OCI-LY3 (cell line): ENCODE data around the gene TLE3.

Experiments
- H2AFZ ChIP-seq: fragments of 200-600, 300-600 bp; shearing (Covaris generic); 2 replicates; pipeline ENCODE4 v1.6.0; 2014; ENCODE audit warnings: antibody characterized with exemption, low read depth, low read length
- H3K27ac ChIP-seq: fragments of 200-600, 300-600 bp; sonication (generic); 2 replicates; pipeline ENCODE4 v1.5.1; 2014; ENCODE audit warnings: mild to moderate bottlenecking, low read length, moderate library complexity, mixed read lengths
- H3K27me3 ChIP-seq: fragments of 200-600, 300-600 bp; sonication (generic); 2 replicates; pipeline ENCODE4 v1.6.1; 2014; ENCODE audit warnings: low read depth, low read length, mixed read lengths
- H3K36me3 ChIP-seq: fragments of 200-600, 300-600 bp; sonication (generic); replicated peaks from 2 replicates; pipeline ENCODE3; 2014; ENCODE audit warnings: low read depth, low read length, mixed read lengths
- H3K4me1 ChIP-seq: fragments of 300-600, 200-600 bp; sonication (generic); 2 replicates; pipeline ENCODE4 v1.6.1; 2014; ENCODE audit warnings: low read length, mixed read lengths
- H3K4me2 ChIP-seq: fragments of 200-600, 300-600 bp; sonication (generic); 2 replicates; pipeline ENCODE4 v1.6.1; 2014; ENCODE audit warnings: low read length, mixed read lengths
- H3K4me3 ChIP-seq: fragments of 300-600, 200-600 bp; sonication (generic); 2 replicates; pipeline ENCODE4 v1.5.1; 2014; ENCODE audit warnings: antibody characterized with exemption, mild to moderate bottlenecking, low read length, moderate library complexity
- H3K79me2 ChIP-seq: fragments of 300-600, 200-600 bp; shearing (Covaris generic); 2 replicates; pipeline ENCODE4 v1.6.1; 2014; ENCODE audit warnings: mild to moderate bottlenecking, low read length, mixed read lengths
- H3K9ac ChIP-seq: fragments of 300-600, 200-600 bp; shearing (Covaris generic); 2 replicates; pipeline ENCODE4 v1.6.0; 2014; ENCODE audit warnings: mild to moderate bottlenecking, low read length, moderate library complexity
- H3K9me3 ChIP-seq: fragments of 200-600, 300-600 bp; shearing (Covaris generic); 2 replicates; pipeline ENCODE4 v1.6.1; 2014; ENCODE audit warnings: low read length, mixed read lengths; ENCODE audit not compliant: insufficient read depth
- H4K20me1 ChIP-seq: fragments of 200-600, 300-600 bp; sonication (generic); 2 replicates; pipeline ENCODE4 v1.6.1; 2016; ENCODE audit warnings: low read length, mixed read lengths; ENCODE audit not compliant: insufficient read depth
- CTCF ChIP-seq: fragments of 200-600, 300-600 bp; sonication (generic); IDR thresholded peaks from 2 replicates; pipeline ENCODE4 v1.5.1; 2014; ENCODE audit warnings: antibody characterized with exemption, low read length, low read depth
- EZH2phosphoT487 ChIP-seq: fragments of 200-600 bp; shearing (Covaris generic); IDR thresholded peaks from 2 replicates; pipeline ENCODE4 v1.6.1; 2018; ENCODE audit warnings: antibody characterized with exemption, mixed run types, low read depth

TLE3 gene

DNA sequence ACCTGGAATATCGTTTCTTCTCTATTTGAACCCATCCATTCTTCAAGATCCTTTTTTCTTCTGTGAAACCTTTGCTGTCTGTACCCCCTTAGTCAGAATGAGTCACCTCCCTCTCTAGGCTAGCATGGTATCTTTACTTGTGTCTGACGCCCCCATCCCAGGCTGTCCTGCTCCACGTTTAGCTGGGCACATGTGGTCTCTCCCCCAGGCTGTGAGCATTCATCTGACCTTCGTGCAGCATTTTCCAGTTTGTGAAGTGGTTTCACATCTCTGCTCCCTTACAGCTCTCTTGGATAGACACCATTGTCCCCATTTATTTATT, 14.3 kb upstream of the TLE3 start:
- Histone ChIP-seq H3K27ac (no peak overlapping the region), H3K9ac (no peak overlapping the region), H4K20me1 (no peaks in the 10 kb centered on the region), H3K4me2 (peak overlapping the region; percentile 30), H3K9me3 (no peaks in the 10 kb centered on the region), H3K79me2 (no peaks in the 10 kb centered on the region), H3K27me3 (peaks cover 4% of the 10 kb centered on the region; the same call in 1 of the 2 replicates), H2AFZ (no peak overlapping the region), H3K36me3 (no peaks in the 10 kb centered on the region), H3K4me3 (no peak overlapping the region), H3K4me1 (peaks cover 59% of the 10 kb centered on the region)
- TF ChIP-seq EZH2phosphoT487 (no peak), CTCF (no peak)

DNA sequence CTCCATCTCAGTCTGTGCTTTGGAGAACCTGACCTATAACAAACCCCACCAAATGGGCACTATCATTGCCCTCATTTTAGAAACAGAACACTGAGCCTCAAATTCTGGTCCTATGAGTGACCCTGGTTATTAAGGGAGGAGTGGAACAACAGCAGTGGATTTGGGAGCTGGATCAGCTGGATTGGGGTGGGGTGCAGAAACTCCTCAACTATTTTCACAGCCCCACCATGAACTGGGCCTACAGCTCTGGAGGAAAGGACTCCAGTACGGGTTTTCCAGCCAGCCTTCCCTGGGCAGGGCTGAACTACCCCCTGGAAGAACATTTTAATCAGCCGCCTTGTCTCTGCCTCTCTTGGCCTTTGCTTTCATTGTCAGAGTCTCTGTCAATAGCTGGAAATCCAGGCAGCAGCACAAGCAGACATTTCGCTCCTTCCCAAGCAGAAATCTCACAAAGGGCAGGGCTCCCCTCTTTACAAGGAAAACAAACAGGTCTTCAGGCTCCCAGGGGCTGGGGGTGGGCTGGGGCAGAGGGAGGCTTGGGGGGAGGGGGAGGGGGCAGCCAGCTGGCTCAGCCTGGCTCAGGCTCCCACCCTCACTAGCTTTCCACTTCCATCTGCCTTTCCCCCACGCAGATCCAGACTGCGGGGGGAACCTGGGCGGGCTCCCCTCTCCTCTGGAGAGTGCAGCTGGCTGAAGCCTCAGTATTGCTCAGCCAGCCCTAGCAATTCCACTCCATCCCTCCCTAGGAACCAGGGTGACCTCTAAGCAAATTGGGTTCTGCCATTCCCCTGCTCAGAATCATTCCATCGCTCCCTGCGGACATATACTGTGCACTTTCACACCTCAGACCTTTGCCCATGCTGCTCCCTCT, 13.7 kb upstream of the TLE3 start:
- H3K4me3 ChIP-seq = 0 out of 2 replicates have a peak overlapping the region, but pooled peaks have one; percentile 0
- H3K27ac ChIP-seq = no peak overlapping the region
- H4K20me1 ChIP-seq = no peaks in the 10 kb centered on the region
- peak overlapping the region; percentile 30 for H3K4me2 ChIP-seq
- H3K79me2 ChIP-seq = no peaks in the 10 kb centered on the region
- H3K27me3 ChIP-seq = peaks cover under 1% of the 10 kb centered on the region; the same call in 1 of the 2 replicates
- no peak for TF ChIP-seq CTCF
- no peak for TF ChIP-seq EZH2phosphoT487
- no peaks in the 10 kb centered on the region for H3K9me3 ChIP-seq
- no peak overlapping the region for H3K9ac ChIP-seq
- no peaks in the 10 kb centered on the region for H3K36me3 ChIP-seq
- no peak overlapping the region for H2AFZ ChIP-seq
- H3K4me1 ChIP-seq = peaks cover 54% of the 10 kb centered on the region

GRCh38 chr15:70109978-70110377, 12.3 kb upstream of the TLE3 start:
- Histone ChIP-seq H3K4me3 (no peak overlapping the region), H4K20me1 (no peaks in the 10 kb centered on the region), H3K4me1 (peaks cover 39% of the 10 kb centered on the region), H3K79me2 (no peaks in the 10 kb centered on the region), H3K9me3 (no peaks in the 10 kb centered on the region), H3K27ac (no peak overlapping the region), H3K36me3 (no peaks in the 10 kb centered on the region), H2AFZ (no peak overlapping the region), H3K27me3 (no peaks in the 10 kb centered on the region), H3K4me2 (no peak overlapping the region), H3K9ac (no peak overlapping the region)
- TF ChIP-seq EZH2phosphoT487 = no peak
- no peak for TF ChIP-seq CTCF

GRCh38 chr15:70109531-70109930, 11.8 kb upstream of the TLE3 start:
- Histone ChIP-seq H3K9me3 (no peaks in the 10 kb centered on the region), H4K20me1 (no peaks in the 10 kb centered on the region), H3K9ac (no peak overlapping the region), H3K4me1 (peaks cover 34% of the 10 kb centered on the region), H3K36me3 (no peaks in the 10 kb centered on the region), H3K4me3 (no peak overlapping the region), H3K27me3 (no peaks in the 10 kb centered on the region), H3K27ac (no peak overlapping the region), H3K79me2 (no peaks in the 10 kb centered on the region), H2AFZ (no peak overlapping the region), H3K4me2 (no peak overlapping the region)
- TF ChIP-seq CTCF = no peak
- no peak for TF ChIP-seq EZH2phosphoT487
